ENCODE data around the gene APBA2.
"Not testable (repeated sequence)": the region's sequence is repeated elsewhere in the genome, so short reads cannot be mapped to it uniquely, and the experiment has no call there.

Gene APBA2

GRCh38 chr15:28885630-28886430, at the start of gene APBA2:
TSS of gene APBA2 (plus strand) at chr15:28885974. CDS start at chr15:29053885, 167,911 bp downstream.
- no peak for DNase-seq

GRCh38 chr15:28840285-28840684, 45.5 kb upstream of the APBA2 start:
- not testable (repeated sequence) for DNase-seq

GRCh38 chr15:28842210-28842609, 43.6 kb upstream of the APBA2 start:
- DNase-seq, result not testable (repeated sequence)

- DNase-seq, result not testable (repeated sequence)
Observed at GRCh38 chr15:28843520-28843919, 42.3 kb upstream of the APBA2 start.

- not testable (repeated sequence) for DNase-seq
Observed at GRCh38 chr15:28844147-28844546, 41.6 kb upstream of the APBA2 start.

GRCh38 chr15:28847247-28847646, 38.5 kb upstream of the APBA2 start:
- DNase-seq, result not testable (repeated sequence)

GRCh38 chr15:28847959-28848358, 37.8 kb upstream of the APBA2 start:
- not testable (repeated sequence) for DNase-seq

GRCh38 chr15:28848521-28848920, 37.3 kb upstream of the APBA2 start, which contains the start of gene GOLGA6L7:
TSS of gene GOLGA6L7 (minus strand) at chr15:28848644. CDS start at chr15:28848549, 95 bp downstream.
- not testable (repeated sequence) for DNase-seq

- DNase-seq, result not testable (repeated sequence)
Observed at GRCh38 chr15:28849271-28849670, 36.5 kb upstream of the APBA2 start.

- not testable (repeated sequence) for DNase-seq
Observed at GRCh38 chr15:28849766-28850165, 36.0 kb upstream of the APBA2 start.

- not testable (repeated sequence) for DNase-seq
Observed at GRCh38 chr15:28853654-28854053, 32.1 kb upstream of the APBA2 start.

- DNase-seq, result not testable (repeated sequence)
Observed at GRCh38 chr15:28854578-28854977, 31.2 kb upstream of the APBA2 start.

- no peak for DNase-seq
Observed at GRCh38 chr15:28861031-28861534, 24.7 kb upstream of the APBA2 start.

GRCh38 chr15:28861589-28862293, 24.0 kb upstream of the APBA2 start:
- not testable (repeated sequence) for DNase-seq

GRCh38 chr15:28868744-28869345, 16.9 kb upstream of the APBA2 start:
- no peak for DNase-seq

GRCh38 chr15:28871168-28871567, 14.6 kb upstream of the APBA2 start:
- DNase-seq, result no peak

GRCh38 chr15:28873006-28873405, 12.8 kb upstream of the APBA2 start:
- DNase-seq, result no peak

- DNase-seq, result no peak
Observed at GRCh38 chr15:28873585-28874190, 12.1 kb upstream of the APBA2 start.

- no peak for DNase-seq
Observed at GRCh38 chr15:28875461-28876000, 10.2 kb upstream of the APBA2 start.

- DNase-seq, result no peak
Observed at GRCh38 chr15:28876131-28876844, 9.5 kb upstream of the APBA2 start.

- no peak for DNase-seq
Observed at GRCh38 chr15:28876845-28877185, 9.0 kb upstream of the APBA2 start.

- no peak for DNase-seq
Observed at GRCh38 chr15:28878209-28878608, 7.6 kb upstream of the APBA2 start.

All from NCI-H2029 treated with DMSO at 0.1 percent for 48 hours (cell line).